B cell (primary cell): Measurements from ENCODE around the gene SDK2. TPM values are rescaled to one million over a fixed set of nuclear protein-coding genes. Genes with fewer than 3 reads are reported as not detected.
A peak's percentile ranks its signal among the peaks of the same experiment; 100 is the strongest.

Source experiments
- ATAC-seq: fragments of 200-7000 bp; cut with Tn5 transposase; one replicate; pipeline ENCODE4 v1.10.0; 2021; ENCODE audit warnings: low read depth, mild to moderate bottlenecking, moderate number of reproducible peaks, moderate library complexity
- CTCF ChIA-PET: fragments of 350-600 bp; sonication (Branson Sonifier 250); formaldehyde crosslinking; loops from one replicate; lab custom pipeline; 2021; ENCODE audit warnings: antibody characterized with exemption, inconsistent platforms; lab: Charles Lee
- POLR2A ChIA-PET: fragments of 350-600 bp; sonication (Branson Sonifier 250); formaldehyde crosslinking; loops from one replicate; lab custom pipeline; 2021; ENCODE audit warnings: antibody characterized with exemption; lab: Charles Lee
- DNase-seq: peaks from one replicate; pipeline ENCODE4 v3.0.0; 2013
- H2AFZ ChIP-seq: 2 replicates; pipeline ENCODE4 v1.6.1; 2012; ENCODE audit warnings: mild to moderate bottlenecking, low read depth, low read length; ENCODE audit not compliant: insufficient read depth, poor library complexity, severe bottlenecking
- H3K27ac ChIP-seq, 2 donors: 1 replicate in 1 of 2; 2 replicates in 1 of 2; pipeline ENCODE4 v1.5.1; 2012 to 2013; ENCODE audit warnings: low read length in 2 of 2, mild to moderate bottlenecking in 2 of 2, moderate library complexity in 1 of 2
- H3K27me3 ChIP-seq, 4 experiments: fragments of 200-600 bp in 1 of 4; sonication (generic) in 1 of 4; replicated peaks in 1 of 4; 1 replicate in 2 of 4; 2 replicates in 2 of 4; pipeline versions ENCODE4 v1.6.1 to v1.7.0; 2013 to 2016; ENCODE audit warnings: low read length in 3 of 4, mild to moderate bottlenecking in 2 of 4, mixed read lengths in 1 of 4, moderate library complexity in 1 of 4; ENCODE audit not compliant: insufficient read depth in 4 of 4, control insufficient read depth in 3 of 4; ENCODE audit errors: control extremely low read depth in 1 of 4
- H3K36me3 ChIP-seq, 2 experiments: replicated peaks in 1 of 2; 1 replicate in 1 of 2; 2 replicates in 1 of 2; pipeline versions ENCODE4 v1.6.1 to v1.7.1; 2013; ENCODE audit warnings: low read length in 1 of 2; ENCODE audit not compliant: insufficient read depth in 2 of 2, control insufficient read depth in 1 of 2; ENCODE audit errors: control extremely low read depth in 1 of 2, extremely low read depth in 1 of 2
- H3K4me1 ChIP-seq, 2 donors: fragments of 200-600 bp in 1 of 2; sonication (generic) in 1 of 2; 1 replicate in 1 of 2; 2 replicates in 1 of 2; pipeline versions ENCODE4 v1.5.1 to v1.6.1; 2013 to 2017; ENCODE audit warnings: low read length in 2 of 2; ENCODE audit not compliant: control insufficient read depth in 2 of 2, insufficient read depth in 2 of 2
- H3K4me2 ChIP-seq: replicated peaks from 2 replicates; pipeline ENCODE3; 2012; ENCODE audit warnings: mild to moderate bottlenecking, low read depth, low read length; ENCODE audit not compliant: poor library complexity, severe bottlenecking
- H3K4me3 ChIP-seq, 5 experiments: fragments of 200-600 bp in 1 of 5; sonication (generic) in 1 of 5; 1 replicate in 3 of 5; 2 replicates in 2 of 5; pipeline versions ENCODE4 v1.5.1 to v1.7.0; 2011 to 2016; ENCODE audit warnings: low read length in 4 of 5, mild to moderate bottlenecking in 4 of 5, low read depth in 2 of 5, control low read depth in 1 of 5, moderate library complexity in 1 of 5; ENCODE audit not compliant: insufficient read depth in 1 of 5; ENCODE audit errors: control extremely low read depth in 1 of 5, extremely low read depth in 1 of 5
- H3K79me2 ChIP-seq: fragments of 200-600 bp; sonication (generic); one replicate; pipeline ENCODE4 v1.6.0; 2016; ENCODE audit warnings: low read length; ENCODE audit not compliant: control insufficient read depth, insufficient read depth
- H3K9ac ChIP-seq: fragments of 200-600 bp; sonication (generic); 2 replicates; pipeline ENCODE4 v1.6.1; 2017; ENCODE audit warnings: mild to moderate bottlenecking, low read length, moderate library complexity
- H3K9me3 ChIP-seq, 3 donors: one replicate each; pipeline versions ENCODE4 v1.6.1 to v1.7.1; 2013; ENCODE audit warnings: low read length in 2 of 3; ENCODE audit not compliant: control insufficient read depth in 2 of 3, insufficient read depth in 1 of 3; ENCODE audit errors: control extremely low read depth in 1 of 3
- H4K20me1 ChIP-seq: 2 replicates; pipeline ENCODE4 v1.6.0; 2012; ENCODE audit warnings: mild to moderate bottlenecking, low read length; ENCODE audit not compliant: insufficient read depth, control insufficient read depth, poor library complexity, severe bottlenecking
- H3K27ac Mint-ChIP-seq: one replicate; pipeline ENCODE4 v1.8.0; 2021; ENCODE audit warnings: mixed read lengths
- H3K27me3 Mint-ChIP-seq: one replicate; pipeline ENCODE4 v1.8.0; 2021; ENCODE audit warnings: mixed read lengths
- H3K4me1 Mint-ChIP-seq: one replicate; pipeline ENCODE4 v1.8.0; 2021; ENCODE audit warnings: mixed read lengths
- H3K4me3 Mint-ChIP-seq: one replicate; pipeline ENCODE4 v1.8.0; 2021; ENCODE audit warnings: mixed read lengths
- H3K9me3 Mint-ChIP-seq: one replicate; pipeline ENCODE4 v1.8.0; 2022; ENCODE audit warnings: mixed read lengths; ENCODE audit not compliant: insufficient read depth
- EZH2 ChIP-seq: IDR thresholded peaks from 2 replicates; pipeline ENCODE4 v1.6.1; 2012; ENCODE audit warnings: borderline replicate concordance, low read depth, mild to moderate bottlenecking, moderate library complexity, low read length; ENCODE audit not compliant: insufficient read depth, poor library complexity, severe bottlenecking
- WGBS: methylation state at CpG from one replicate; pipeline ENCODE4 v1.1.5; 2013; ENCODE audit warnings: missing lambda C conversion rate; ENCODE audit not compliant: insufficient coverage; 5-methylcytosine and 5-hydroxymethylcytosine counted together
- intact Hi-C: fragments of 100-400 bp; cut with micrococcal nuclease; formaldehyde crosslinking; loops from one replicate; pipeline ENCODE4 v1.10.0; 2022
- polyA plus RNA-seq: library from polyadenylated mRNA; depleted of rRNA; stranded (reverse); fragments of >200 nt; gene quantifications from 2 replicates; pipeline ENCODE4 v1.2.3, GENCODE V29; 2012
- total RNA-seq, 2 donors: library from RNA; stranded (reverse); fragments of 120-200 nt in 1 of 2; gene quantifications; 1 replicate in 1 of 2; 2 replicates in 1 of 2; pipeline versions ENCODE4 v1.2.3 to v1.2.4, GENCODE V29; 2013 to 2022
- TF ChIP-seq, protein P1 (sequence below): fragments of 200-600 bp; IDR thresholded peaks from one replicate; pipeline ENCODE4 v1.8.0; 2022; ENCODE audit warnings: antibody characterized with exemption, mild to moderate bottlenecking

The SDK2 gene
- total and polyA plus RNA-seq, 2 donors (not counting 1 experiment from before 2014, with no cell fraction given) = 3.2 to 13.0 TPM

- POLR2A ChIA-PET = no interaction called here
- no peak for ATAC-seq
- TF ChIP-seq, protein P1, sequence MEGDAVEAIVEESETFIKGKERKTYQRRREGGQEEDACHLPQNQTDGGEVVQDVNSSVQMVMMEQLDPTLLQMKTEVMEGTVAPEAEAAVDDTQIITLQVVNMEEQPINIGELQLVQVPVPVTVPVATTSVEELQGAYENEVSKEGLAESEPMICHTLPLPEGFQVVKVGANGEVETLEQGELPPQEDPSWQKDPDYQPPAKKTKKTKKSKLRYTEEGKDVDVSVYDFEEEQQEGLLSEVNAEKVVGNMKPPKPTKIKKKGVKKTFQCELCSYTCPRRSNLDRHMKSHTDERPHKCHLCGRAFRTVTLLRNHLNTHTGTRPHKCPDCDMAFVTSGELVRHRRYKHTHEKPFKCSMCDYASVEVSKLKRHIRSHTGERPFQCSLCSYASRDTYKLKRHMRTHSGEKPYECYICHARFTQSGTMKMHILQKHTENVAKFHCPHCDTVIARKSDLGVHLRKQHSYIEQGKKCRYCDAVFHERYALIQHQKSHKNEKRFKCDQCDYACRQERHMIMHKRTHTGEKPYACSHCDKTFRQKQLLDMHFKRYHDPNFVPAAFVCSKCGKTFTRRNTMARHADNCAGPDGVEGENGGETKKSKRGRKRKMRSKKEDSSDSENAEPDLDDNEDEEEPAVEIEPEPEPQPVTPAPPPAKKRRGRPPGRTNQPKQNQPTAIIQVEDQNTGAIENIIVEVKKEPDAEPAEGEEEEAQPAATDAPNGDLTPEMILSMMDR = no peak
- no peak for TF ChIP-seq EZH2
- Histone ChIP-seq H3K27ac (peak overlapping the region in 1 of 2 donors; percentile 24), H3K9me3 (no peaks in the 10 kb centered on the region), H3K9ac (peak overlapping the region; percentile 66), H3K36me3 (peaks cover 0 to 4% of the 10 kb centered on the region in 2 experiments), H3K27me3 (peaks cover 0 to 23% (median 0%) of the 10 kb centered on the region in 4 experiments), H4K20me1 (peaks cover 30% of the 10 kb centered on the region), H3K4me1 (peaks cover 20 to 38% of the 10 kb centered on the region in 2 donors), H3K4me2 (peak overlapping the region; percentile 93), H3K79me2 (peaks cover 66% of the 10 kb centered on the region), H3K4me3 (peak overlapping the region in 3 of 5 experiments; percentile 24 to 64 (median 40)), H2AFZ (peak overlapping the region; percentile 69)
- Mint-ChIP-seq H3K4me3 (peak overlapping the region; percentile 86), H3K4me1 (peaks cover 31% of the 10 kb centered on the region), H3K9me3 (no peaks in the 10 kb centered on the region), H3K27ac (peak overlapping the region; percentile 79), H3K27me3 (peaks cover under 1% of the 10 kb centered on the region)
- CTCF ChIA-PET = interaction anchor here (0.7 to 1.5 kb wide), 2 partner anchors 56 to 69 kb away, joined by 3 to 6 read pairs; no protein-coding TSS in a partner anchor
- DNase-seq = peak; percentile 56
- intact Hi-C loops = loop anchor here (2.0 to 5.0 kb wide), 3 partner anchors 70 to 95 kb away; no protein-coding TSS in a partner anchor
- 27% methylated on average over 12 of the region's 12 CpGs for WGBS
Observed at GRCh38 chr17:73641826-73642600, 2.2 kb downstream of the SDK2 start.

DNA sequence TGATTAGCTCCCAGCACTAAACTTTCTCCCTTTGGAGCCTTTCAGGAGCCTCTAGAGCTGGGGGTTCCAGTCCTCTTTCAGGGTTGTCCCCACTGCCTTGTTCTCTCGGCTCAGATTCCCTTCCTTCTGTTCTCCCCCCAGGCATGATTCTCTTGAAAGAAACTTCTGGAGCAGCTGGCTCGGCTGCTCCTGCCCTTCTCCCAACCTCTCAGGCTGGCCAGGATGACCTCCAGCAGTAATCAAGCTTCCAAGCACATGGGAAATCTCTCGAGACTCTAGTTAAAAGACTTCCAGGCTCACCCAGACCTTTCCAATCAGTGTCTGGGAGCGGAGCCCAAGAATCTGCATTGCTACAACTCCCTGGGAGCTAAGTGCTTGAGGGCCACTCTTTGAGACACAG, 3.6 kb downstream of the SDK2 start:
- TF ChIP-seq, protein P1 = no peak
- no peak for TF ChIP-seq EZH2
- WGBS = 96% methylated on average over 4 of the region's 4 CpGs
- Histone ChIP-seq H3K27me3 (peaks cover 0 to 22% (median 0%) of the 10 kb centered on the region in 4 experiments), H3K4me3 (no peak overlapping the region), H3K36me3 (peaks cover 0 to 4% of the 10 kb centered on the region in 2 experiments), H3K79me2 (peaks cover 79% of the 10 kb centered on the region), H2AFZ (no peak overlapping the region), H3K9ac (no peak overlapping the region), H3K9me3 (no peaks in the 10 kb centered on the region), H3K4me1 (peaks cover 20 to 37% of the 10 kb centered on the region in 2 donors), H3K27ac (no peak overlapping the region), H4K20me1 (peaks cover 30% of the 10 kb centered on the region), H3K4me2 (no peak overlapping the region)
- H3K27ac Mint-ChIP-seq = no peak overlapping the region
- no peaks in the 10 kb centered on the region for H3K27me3 Mint-ChIP-seq
- ATAC-seq = no peak
- ChIA-PET POLR2A (no interaction called here), CTCF (interaction anchor here (0.8 to 1.4 kb wide), 2 partner anchors 25 to 55 kb away, joined by 3 to 10 read pairs; no protein-coding TSS in a partner anchor)
- DNase-seq = no peak
- intact Hi-C loops = loop anchor here (5.0 kb wide), 2 partner anchors 72 to 93 kb away; no protein-coding TSS in a partner anchor
- H3K4me3 Mint-ChIP-seq = no peak overlapping the region
- peaks cover 27% of the 10 kb centered on the region for H3K4me1 Mint-ChIP-seq
- no peaks in the 10 kb centered on the region for H3K9me3 Mint-ChIP-seq
